NCI-H2196 treated with DMSO at 0.1 percent for 48 hours (cell line): ENCODE measurements around the gene GOLGA7B.

ENCODE experiments used
- DNase-seq: peaks from one replicate; lab custom pipeline; 2025; ENCODE audit not compliant: unreplicated experiment; lab: John Stamatoyannopoulos, UW

GOLGA7B gene

GRCh38 chr10:97849687-97850402, at the start of gene GOLGA7B:
Gene GOLGA7B (plus strand): TSS chr10:97849843. CDS start chr10:97850304, 461 bp downstream.
- peak; percentile 46 for DNase-seq

GRCh38 chr10:97800474-97800873, 49.2 kb upstream of the GOLGA7B start:
- DNase-seq, result no peak

- DNase-seq, result no peak
These were observed 48.2 kb upstream of the GOLGA7B start for GRCh38 chr10:97801422-97801821.

- no peak for DNase-seq
These were observed 44.4 kb upstream of the GOLGA7B start for GRCh38 chr10:97805096-97805884.

- DNase-seq, result no peak
These were observed 43.7 kb upstream of the GOLGA7B start for GRCh38 chr10:97805949-97806348.

DNA sequence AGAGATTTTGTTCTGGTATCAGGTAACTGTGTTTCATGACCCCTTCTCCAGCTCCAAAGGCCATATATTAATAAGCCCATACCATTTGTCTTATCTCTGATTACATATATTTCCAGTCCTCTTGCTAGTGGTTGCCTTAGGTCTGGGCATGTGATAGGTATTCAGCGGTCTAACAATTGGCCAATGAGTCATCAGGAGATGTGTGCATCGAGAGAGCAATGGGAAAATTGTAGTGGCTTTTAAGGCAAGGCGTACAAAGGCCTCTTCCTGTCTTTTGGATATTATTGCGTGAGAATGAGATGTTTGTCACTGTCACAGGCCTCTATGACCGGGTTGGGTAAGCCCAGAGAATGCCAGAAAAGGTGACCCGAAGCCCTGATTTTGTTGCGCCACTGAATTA, 39.2 kb upstream of the GOLGA7B start:
- DNase-seq, result no peak

GRCh38 chr10:97811958-97812357, 37.7 kb upstream of the GOLGA7B start:
- no peak for DNase-seq

DNA sequence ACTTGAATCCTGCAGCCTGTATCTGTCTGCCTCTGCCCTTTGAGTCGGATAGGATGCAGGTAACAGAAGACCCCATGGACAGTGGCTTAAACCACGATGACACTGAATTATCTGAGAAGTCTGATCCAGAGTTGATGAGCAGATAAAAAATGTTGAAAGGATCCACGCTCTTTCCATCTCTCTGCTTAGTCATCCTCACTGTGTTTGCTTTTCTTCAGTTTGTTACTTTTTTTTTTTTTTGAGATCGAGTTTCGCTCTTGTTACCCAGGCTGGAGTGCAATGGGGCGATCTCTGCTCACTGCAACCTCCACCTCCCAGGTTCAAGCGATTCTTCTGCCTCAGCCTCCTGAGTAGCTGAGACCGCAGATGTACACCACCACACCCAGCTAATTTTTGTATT, 36.9 kb upstream of the GOLGA7B start:
- no peak for DNase-seq

GRCh38 chr10:97813311-97813710, 36.3 kb upstream of the GOLGA7B start:
- DNase-seq, result no peak

- DNase-seq, result no peak
These were observed 34.6 kb upstream of the GOLGA7B start for GRCh38 chr10:97814996-97815395.

DNA sequence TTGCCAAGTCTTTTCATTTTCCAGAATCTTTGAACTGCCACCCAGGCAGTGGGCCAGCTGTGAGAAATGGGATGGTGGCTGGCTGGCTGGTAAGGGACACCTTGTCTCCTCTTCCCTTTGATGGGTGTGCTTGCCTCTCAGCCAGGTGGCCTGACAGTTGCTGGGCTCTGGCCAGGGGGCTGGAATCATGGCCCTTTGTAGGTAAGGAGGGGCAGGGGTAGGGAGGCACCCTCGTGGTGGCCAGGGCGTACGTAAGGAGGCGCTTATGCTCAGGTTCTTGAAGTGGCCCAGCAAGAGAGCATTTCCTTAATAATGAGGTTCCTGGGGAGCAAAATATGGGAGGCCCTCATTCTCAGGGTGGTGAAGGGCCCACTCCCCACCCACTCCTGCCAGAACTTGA, 33.0 kb upstream of the GOLGA7B start:
- DNase-seq, result no peak

- no peak for DNase-seq
These were observed 31.1 kb upstream of the GOLGA7B start for GRCh38 chr10:97818572-97818971.

DNA sequence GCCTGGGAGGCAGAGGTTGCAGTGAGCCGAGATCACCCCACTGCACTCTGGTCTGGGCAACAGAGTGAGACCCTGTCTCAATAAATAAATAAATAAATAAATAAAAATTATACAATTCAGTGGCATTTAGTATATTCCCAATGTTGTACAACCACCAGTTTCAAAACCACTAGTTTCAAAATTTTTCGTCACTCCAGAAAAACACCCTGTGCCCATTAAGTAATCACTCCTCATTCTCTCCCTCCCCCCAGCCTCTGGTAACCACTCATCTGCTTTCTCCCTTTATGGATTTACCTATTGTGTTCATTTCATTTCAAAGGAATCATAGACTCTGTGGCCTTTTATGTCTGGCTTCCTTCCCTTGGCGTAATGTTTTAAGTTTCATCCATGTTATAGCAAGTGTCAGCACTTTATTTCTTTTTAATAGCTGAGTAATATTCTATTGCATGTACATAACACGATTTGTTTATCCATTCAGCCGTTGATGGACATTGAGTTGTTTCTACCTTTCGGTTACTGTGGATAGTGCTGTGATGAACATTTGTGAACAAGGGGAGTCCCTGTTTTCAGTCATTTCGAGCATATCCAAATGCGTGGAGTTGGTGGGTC, 29.4 kb upstream of the GOLGA7B start:
- no peak for DNase-seq

DNA sequence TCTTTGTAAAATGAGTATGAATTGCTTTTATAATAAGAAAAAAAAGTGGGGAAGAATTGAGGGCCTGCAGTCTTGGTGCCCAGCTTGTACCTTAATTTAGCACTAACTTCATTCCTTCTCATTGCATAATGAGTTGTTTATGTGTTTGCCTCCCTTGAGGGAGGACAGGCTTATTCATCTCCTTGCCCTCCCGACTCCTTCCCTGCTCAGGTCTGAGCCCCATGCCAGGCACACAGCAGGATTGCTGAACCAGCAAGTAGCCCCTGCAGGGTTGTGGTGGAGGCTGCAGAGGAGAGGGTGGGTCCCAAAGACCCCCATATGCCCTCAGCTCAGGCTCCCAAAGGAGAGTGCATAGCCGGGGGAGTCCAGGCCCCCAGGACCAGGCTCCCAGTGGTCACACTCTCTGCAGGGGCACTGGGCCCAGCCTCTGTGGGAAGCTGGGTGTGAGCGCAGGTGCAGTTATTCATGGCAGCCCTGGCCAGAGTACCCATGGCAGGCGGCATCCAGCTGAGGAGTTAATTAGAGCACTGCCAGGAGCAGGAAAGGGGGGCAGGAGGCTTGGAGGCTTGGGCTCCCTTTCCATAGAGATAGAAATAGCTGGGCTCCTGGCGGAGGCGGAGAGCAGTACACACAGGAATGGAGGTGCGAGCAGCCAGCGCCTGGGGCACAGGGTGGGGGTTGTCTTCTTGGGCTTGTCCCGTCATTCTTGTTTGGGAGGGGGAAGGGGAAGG, 28.2 kb upstream of the GOLGA7B start:
- peak; percentile 20 for DNase-seq

GRCh38 chr10:97822261-97822687, 27.4 kb upstream of the GOLGA7B start:
- DNase-seq, result no peak

DNA sequence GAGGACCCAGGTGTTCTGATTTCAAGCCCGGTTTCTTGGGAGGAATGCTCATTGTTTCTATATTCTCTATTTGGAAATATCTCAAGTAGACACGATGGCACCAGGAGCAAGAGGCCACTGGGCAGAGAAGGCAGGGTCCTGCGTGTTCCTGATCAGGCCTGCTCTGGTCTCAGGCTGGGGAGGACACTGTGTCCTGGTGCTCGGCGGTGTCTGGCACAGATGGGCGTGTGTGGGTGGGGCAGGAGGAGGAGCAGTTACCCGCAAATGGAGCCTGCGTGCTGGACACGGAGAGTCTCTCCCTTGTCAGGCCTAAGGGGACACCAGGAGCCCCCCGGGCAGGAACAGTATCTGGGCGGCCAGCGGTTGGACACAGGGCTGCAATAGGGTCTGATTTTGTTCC, 25.9 kb upstream of the GOLGA7B start:
- no peak for DNase-seq

- no peak for DNase-seq
These were observed 24.5 kb upstream of the GOLGA7B start for GRCh38 chr10:97825020-97825760.

GRCh38 chr10:97826892-97827291, 22.8 kb upstream of the GOLGA7B start:
- no peak for DNase-seq

DNA sequence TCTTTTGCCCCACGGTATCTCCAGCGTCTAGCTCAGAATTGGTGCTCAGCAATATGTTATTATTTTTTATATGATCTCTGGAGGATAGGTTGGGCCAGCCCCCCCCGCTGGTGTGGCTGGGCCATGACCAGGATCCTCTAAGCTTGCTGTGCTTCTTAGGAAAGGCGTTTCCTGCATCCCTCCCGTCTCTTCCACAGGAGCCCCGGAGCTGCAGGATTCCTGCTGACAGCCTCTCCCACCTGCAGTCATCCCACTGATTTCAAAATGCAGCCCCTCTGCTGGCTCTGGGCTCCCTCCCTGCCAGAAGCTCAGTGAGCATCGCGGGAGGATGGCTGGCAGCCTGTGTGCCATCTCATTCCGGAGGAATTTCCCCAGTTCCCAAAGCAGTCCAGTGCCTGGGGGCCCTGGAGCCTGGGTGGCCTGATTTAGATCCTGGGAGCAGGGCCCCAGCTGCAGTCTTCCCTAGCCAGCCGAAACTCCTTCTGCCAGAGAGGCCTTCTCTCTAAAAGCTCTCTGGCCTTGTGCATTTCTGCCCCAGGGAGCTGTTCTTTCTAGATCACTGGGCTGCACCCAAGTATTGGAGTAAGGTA, 21.8 kb upstream of the GOLGA7B start:
- DNase-seq, result no peak

- no peak for DNase-seq
These were observed 20.9 kb upstream of the GOLGA7B start for GRCh38 chr10:97828721-97829120.
